Colonic mucosa (tissue), 4 donors: ENCODE measurements around the gene TBC1D8. TPM values are rescaled to one million over a fixed set of nuclear protein-coding genes. Genes with fewer than 3 reads are reported as not detected.

Experiments used
- DNase-seq: peaks from one replicate; pipeline ENCODE4 v3.0.0-alpha.2; 2020
- H3K27ac ChIP-seq: fragments of 200-600 bp; one replicate; pipeline ENCODE4 v1.8.0; 2021
- H3K27me3 ChIP-seq: fragments of 200-600 bp; one replicate; pipeline ENCODE4 v1.8.0; 2021
- H3K36me3 ChIP-seq: fragments of 200-600 bp; one replicate; pipeline ENCODE4 v1.8.0; 2021
- H3K4me1 ChIP-seq: fragments of 200-600 bp; one replicate; pipeline ENCODE4 v1.8.0; 2021; ENCODE audit warnings: mild to moderate bottlenecking
- H3K4me3 ChIP-seq: fragments of 200-600 bp; one replicate; pipeline ENCODE4 v1.8.0; 2021
- H3K9ac ChIP-seq, 2 donors: one replicate each; pipeline ENCODE4 v1.7.0; 2013; ENCODE audit warnings: control low read depth in 2 of 2, low read depth in 2 of 2, low read length in 2 of 2
- H3K9me3 ChIP-seq: fragments of 200-600 bp; one replicate; pipeline ENCODE4 v1.8.0; 2021
- intact Hi-C: fragments of 100-400 bp; cut with DNase I; formaldehyde crosslinking; loops from one replicate; pipeline ENCODE4 v1.14.1; 2022
- total RNA-seq, 2 donors: library from RNA; stranded (reverse); fragmentation: NEBNext Ultra II Directional in 1 of 2; extraction: Animal tissue kit (Norgen Biotek cat#: 25700) in 1 of 2; gene quantifications; one replicate each; pipeline ENCODE4 v1.2.1, GENCODE V29; 2021
- TF ChIP-seq, protein P1 (sequence below): fragments of 200-600 bp; IDR thresholded peaks from one replicate; pipeline ENCODE4 v1.8.0; 2022; ENCODE audit warnings: antibody characterized with exemption, mild to moderate bottlenecking
- donor health status: healthy.
- donor health status: DM: no; HTN: no; CAD: no.
- donor health status: DM: no; HTN: no; CAD: no.

The TBC1D8 gene
- total RNA-seq, 2 donors from 2014 or later: 10.3 to 11.8 TPM

DNA sequence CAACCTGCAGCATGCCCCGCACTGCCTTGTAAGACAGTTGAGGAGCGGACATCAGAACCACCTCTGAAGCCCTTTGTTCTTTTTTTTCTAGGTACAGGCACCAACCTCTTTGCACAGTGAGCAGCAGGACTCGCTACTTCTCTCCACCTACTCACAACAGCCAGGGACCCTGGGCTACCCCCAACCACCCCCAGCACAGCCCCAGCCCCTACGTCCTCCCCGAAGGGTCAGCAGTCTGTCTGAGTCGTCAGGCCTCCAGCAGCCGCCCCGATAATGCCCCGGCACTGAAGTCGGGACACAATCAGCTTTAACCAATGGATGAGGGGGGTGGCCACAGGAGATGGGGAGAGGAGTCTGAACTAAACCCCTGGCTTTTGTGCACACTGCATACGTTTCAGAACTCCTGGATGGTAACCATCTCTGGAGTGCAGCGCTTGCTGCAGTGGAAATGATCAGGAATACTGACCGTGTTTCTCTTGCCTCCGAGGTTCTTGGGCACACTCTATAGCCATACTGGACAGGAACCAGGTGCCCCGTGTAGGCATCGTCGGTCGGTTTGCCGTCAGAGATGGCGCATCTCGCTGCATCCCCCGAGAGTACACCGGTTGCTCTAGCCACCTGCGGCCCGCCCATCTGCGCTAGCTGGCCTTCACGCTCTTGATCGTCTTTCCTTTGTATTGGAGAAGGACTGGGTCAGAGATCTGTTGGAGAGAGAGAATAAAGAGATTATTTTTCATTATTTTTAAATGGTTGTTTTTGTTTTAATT lies 155.7 kb downstream of the TBC1D8 start:
- Histone ChIP-seq H3K27me3 (no peaks in the 10 kb centered on the region), H3K9me3 (no peaks in the 10 kb centered on the region), H3K9ac (no peak overlapping the region), H3K36me3 (no peaks in the 10 kb centered on the region), H3K4me3 (no peak overlapping the region), H3K4me1 (no peaks in the 10 kb centered on the region), H3K27ac (no peak overlapping the region)
- TF ChIP-seq, protein P1, sequence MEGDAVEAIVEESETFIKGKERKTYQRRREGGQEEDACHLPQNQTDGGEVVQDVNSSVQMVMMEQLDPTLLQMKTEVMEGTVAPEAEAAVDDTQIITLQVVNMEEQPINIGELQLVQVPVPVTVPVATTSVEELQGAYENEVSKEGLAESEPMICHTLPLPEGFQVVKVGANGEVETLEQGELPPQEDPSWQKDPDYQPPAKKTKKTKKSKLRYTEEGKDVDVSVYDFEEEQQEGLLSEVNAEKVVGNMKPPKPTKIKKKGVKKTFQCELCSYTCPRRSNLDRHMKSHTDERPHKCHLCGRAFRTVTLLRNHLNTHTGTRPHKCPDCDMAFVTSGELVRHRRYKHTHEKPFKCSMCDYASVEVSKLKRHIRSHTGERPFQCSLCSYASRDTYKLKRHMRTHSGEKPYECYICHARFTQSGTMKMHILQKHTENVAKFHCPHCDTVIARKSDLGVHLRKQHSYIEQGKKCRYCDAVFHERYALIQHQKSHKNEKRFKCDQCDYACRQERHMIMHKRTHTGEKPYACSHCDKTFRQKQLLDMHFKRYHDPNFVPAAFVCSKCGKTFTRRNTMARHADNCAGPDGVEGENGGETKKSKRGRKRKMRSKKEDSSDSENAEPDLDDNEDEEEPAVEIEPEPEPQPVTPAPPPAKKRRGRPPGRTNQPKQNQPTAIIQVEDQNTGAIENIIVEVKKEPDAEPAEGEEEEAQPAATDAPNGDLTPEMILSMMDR: no peak
- intact Hi-C loops: no loop called here
- DNase-seq: no peak

DNA sequence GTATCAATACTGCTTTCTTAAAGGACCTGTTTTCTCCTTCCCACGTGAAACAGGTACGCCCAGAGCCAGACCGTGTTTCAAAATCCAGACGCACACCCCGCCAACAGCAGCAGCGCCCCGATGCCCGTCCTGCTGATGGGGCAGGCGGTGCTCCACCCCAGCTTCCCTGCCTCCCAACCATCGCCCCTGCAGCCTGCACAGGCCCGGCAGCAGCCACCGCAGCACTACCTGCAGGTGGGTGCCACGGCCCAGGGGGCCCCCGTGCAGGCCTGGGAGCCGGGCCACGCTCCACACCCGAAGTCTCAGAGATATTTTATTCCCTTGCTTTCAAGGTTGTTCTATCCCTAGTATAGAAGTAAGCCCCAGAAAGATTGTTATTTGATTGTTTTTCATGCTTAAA lies 157.9 kb downstream of the TBC1D8 start:
- intact Hi-C loops: no loop called here
- H3K4me1 ChIP-seq: no peaks in the 10 kb centered on the region
- H3K27ac ChIP-seq: no peak overlapping the region
- no peaks in the 10 kb centered on the region for H3K27me3 ChIP-seq
- no peak overlapping the region for H3K4me3 ChIP-seq
- no peak for DNase-seq
- H3K36me3 ChIP-seq: no peaks in the 10 kb centered on the region
- no peaks in the 10 kb centered on the region for H3K9me3 ChIP-seq
- no peak overlapping the region for H3K9ac ChIP-seq
- TF ChIP-seq, protein P1: no peak

DNA sequence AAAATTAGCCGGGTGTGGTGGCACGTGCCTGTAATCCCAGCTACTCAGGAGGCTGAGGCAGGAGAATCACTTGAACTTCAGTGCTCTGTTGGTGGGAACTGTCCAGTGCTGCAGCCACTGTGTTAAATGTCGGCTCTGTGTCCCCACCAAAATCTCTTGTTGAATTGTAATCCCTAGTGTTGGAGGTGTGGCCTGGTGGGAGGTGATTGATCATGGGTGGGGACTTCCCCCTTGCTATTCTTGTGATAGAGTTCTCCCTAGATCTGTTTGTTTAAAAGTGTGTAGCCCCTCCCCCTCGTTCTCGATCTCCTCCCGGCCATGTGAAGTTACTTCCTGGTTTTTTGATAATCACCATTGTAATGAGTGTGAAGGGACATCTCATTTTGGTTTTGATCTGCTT lies 158.9 kb downstream of the TBC1D8 start:
- Histone ChIP-seq H3K4me1 (no peaks in the 10 kb centered on the region), H3K36me3 (no peaks in the 10 kb centered on the region), H3K9me3 (no peaks in the 10 kb centered on the region), H3K4me3 (no peak overlapping the region), H3K27me3 (no peaks in the 10 kb centered on the region), H3K9ac (no peak overlapping the region), H3K27ac (no peak overlapping the region)
- intact Hi-C loops: no loop called here
- no peak for DNase-seq
- TF ChIP-seq, protein P1: no peak

DNA sequence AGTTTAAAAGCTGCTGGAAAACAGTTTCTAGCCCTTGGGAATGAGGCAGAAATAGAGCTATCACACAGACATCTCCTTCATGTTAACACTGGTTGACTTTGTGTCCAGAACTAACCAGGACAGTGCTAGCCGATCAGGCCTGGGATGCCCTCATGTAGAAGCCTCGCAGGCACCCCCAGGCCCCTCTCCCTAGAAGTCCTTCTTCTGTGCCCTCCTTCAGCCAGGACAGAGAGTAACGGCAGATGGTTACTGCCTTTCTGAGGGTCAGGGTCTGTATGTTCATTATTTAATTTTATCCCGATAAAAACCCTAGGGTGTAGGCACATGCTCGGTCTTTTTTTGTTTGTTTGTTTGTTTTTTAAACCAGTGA lies 159.8 kb downstream of the TBC1D8 start:
- no peaks in the 10 kb centered on the region for H3K9me3 ChIP-seq
- H3K27ac ChIP-seq: no peak overlapping the region
- no peaks in the 10 kb centered on the region for H3K4me1 ChIP-seq
- DNase-seq: no peak
- TF ChIP-seq, protein P1: no peak
- no peak overlapping the region for H3K4me3 ChIP-seq
- no peaks in the 10 kb centered on the region for H3K36me3 ChIP-seq
- H3K9ac ChIP-seq: no peak overlapping the region
- intact Hi-C loops: no loop called here
- no peaks in the 10 kb centered on the region for H3K27me3 ChIP-seq

DNA sequence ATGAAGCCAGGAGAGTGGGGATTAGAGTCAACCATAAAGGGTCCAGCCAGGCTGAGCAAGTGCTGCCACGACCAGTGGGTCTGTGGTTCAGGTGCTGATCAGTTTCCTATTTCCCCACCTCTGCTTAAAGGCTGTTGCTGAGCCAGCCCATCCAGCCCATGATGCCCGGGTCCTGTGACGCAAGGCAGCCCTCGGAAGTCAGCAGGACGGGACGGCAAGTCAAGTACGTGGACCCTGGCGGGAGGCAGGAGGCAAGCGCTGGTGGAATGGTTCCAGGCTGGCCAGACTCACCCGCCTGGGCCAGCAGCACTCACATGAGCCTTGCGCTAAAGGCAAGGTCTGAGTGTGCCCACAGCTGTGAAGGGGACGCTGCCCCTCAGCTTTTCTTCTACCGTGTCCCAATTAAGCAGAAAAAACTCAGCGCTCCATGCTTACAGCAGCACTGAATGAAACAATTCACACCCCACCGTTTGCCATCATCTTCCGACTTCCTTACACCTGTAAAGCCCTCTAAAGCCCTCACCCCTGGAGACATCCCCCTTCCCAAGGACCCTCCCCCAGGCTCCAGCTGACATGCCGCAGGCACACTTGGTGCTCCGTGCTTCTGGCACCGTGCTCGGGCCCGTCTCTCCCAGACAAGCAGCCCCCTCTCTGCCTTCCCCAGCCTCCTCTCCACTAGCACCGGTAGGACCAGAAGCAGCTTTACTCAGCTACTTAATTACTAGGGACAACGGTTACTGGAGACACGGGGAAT lies 160.4 kb downstream of the TBC1D8 start:
- DNase-seq: no peak
- no peaks in the 10 kb centered on the region for H3K27me3 ChIP-seq
- TF ChIP-seq, protein P1: no peak
- H3K9me3 ChIP-seq: no peaks in the 10 kb centered on the region
- H3K9ac ChIP-seq: no peak overlapping the region
- H3K4me1 ChIP-seq: no peaks in the 10 kb centered on the region
- H3K36me3 ChIP-seq: no peaks in the 10 kb centered on the region
- no peak overlapping the region for H3K27ac ChIP-seq
- H3K4me3 ChIP-seq: no peak overlapping the region
- intact Hi-C loops: no loop called here
